ENCODE results near the gene DIO3.

Gene DIO3

DNA sequence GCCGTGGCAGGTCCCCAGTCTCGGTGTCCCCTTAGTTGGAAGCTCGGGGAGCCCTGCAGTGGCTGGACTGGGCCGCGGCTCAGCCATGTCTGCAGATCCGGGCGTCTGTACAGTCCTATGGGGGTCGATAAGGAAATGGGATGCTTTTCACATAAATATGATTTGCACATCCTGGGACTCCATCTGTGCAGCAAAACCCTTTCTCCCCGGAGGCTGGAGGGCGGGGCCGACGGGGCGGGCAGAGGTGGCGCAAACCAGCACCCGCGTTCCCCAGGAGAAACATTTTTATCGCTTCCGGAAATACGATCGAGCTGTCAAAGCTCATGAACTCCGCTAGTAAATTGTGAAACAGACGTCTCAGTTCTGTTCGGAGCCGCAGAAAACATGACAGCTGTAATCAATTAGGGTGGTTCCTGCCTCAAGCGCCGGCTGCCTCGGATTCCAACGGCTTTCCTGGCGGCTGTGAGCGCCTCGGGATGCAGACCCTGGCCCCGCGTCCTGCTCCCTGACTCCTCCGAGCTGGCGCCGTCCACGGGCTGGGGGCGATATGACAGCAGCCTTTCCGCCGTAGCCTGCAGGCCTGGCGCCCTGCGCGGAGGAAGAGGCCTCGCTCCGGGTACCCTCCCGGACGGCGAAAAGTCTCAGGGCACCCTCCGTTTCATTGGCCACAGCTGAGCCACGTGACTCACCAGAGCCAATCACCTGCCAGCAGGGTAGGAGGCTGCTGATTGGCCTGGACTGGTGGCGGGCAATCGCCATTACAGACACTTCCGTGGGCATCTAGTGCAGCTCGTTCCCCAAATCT, 23.0 kb downstream of the DIO3 start:
- no peak for DNase-seq

DNA sequence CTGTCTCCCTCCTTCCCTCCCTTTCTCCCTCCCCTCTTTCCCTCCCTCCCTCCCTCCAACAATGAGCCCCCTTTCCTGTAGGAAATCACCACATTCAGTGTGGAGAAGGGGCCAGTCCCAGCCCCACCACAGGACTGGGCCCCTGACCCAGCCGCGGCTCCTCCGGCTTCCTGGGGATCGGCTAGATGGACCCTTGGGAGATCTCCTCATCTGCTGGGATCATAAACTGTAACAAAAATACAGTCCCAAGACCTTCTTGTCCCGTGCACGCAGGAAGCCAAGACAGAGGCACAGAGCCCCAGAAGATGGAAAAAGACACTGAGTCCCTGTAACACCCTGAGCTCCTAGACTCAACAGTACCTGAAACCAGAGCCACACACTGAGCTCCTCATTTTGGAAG, 23.9 kb downstream of the DIO3 start:
- DNase-seq, result no peak

DNA sequence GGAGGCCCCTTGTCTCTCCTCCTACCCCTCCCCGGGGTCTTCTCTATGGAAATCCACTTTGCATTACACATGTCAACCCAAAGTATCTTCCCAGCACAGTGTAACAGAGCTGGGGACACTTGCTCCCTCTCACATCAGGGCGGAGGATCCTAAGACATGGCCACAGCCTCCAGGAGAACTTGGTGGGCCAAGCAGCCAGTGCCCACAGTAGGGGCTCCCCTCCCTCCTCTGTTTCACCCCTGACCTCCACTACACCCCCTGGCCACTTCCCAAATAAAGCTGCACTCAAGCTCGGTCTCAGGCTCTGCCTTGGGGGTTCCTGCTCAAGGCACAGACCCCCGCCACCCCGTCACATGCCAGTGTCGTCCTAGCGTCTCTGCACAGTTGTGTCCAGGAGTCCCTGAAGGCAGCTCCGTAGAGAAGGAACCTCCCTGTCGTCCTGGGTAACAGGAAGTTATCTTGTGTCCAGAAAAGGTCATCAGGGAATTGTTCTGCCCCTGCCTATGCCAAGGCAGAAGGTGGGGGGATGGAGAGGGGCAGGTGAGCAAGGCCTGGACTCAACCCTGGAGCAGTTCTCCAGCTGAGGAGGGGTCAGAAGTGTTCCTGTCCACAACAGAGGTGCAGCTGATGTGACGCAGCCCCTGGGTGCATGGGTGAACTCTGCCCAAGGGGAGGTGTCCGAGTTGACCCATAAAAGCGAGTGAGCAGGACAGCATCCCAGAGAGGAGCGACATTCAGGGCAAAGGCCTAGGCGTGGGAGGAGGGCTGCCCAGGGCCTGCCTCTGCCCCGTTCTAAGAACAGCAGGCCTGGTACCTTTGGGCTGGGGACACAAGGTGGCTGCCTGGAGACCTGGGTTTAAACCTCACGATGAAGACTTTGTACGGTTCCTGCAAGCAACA, 25.5 kb downstream of the DIO3 start:
- DNase-seq, result no peak

DNA sequence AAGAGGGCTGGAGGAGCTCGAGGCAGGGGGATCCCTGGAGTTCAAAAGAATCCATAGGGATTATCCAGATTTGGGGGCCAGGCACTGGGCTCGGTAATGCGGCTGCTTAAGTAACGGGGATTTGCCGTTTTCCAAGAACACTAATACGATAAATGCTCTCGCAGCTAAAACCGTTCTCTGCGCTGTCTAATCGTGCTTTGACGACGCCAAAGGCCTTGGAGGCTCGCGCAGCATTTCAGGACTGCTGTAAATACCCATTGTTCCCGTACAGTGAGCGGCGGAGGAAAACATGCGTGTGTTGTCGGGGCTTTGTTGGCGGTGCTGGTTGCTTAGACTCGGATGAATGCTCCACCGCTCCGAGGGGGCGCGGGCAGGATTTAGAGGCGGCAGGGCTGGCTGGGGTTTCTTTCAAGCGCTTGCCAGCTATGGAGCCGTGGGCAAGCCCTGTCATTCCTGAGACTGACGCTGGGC, 26.2 kb downstream of the DIO3 start:
- DNase-seq, result no peak

DNA sequence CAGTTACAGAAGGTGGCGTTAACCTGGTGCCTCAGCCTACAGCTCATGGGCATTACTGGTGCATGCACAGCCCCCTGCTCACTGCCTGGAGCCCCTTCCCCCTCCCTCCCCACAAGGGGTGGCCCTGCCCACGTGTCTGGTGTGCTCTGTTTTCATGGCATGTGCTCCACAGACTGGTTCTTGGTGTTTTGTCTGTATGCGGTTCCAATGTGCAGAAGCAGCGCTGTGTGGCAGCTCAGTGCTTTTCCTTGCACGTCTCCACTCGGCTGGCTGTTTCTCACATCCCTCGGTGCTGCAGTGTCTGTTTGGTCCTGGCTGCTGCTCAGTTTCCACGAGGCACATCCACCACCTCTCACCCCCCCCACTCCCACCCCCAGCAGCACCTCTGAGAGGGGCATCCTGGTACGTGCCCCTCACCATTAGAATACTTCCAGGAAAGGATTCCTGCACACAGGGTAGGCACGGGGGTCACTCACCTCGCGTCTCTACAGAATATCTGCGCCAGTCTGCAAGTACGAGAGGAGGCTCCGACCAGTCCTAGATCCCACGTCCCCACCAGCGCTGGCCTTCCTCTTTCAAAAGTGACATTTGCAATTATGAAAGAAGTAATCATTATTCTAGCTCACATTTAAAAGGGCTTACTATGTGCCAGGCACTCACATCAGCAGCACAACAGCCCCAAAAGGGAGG, 27.1 kb downstream of the DIO3 start:
- no peak for DNase-seq

DNA sequence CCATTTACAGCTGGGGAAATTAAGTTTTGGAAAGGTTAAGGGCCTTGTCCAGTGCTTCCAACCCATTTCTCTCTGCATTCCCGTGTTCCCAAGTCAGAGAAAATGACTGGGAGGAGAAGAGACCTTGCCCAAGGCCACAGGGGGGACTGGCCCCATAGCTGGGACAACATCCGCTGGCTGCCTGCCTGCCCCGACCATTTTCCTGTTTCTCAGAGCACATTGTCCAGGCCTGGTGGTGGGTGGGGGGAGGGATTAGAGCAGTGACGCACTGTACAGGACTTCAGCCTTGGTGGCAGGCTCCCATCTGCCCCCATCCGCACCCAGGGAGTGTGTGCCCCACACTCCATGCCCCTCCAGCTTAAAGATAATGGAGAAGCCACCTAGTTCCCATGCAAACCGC, 27.7 kb downstream of the DIO3 start:
- DNase-seq, result no peak

DNA sequence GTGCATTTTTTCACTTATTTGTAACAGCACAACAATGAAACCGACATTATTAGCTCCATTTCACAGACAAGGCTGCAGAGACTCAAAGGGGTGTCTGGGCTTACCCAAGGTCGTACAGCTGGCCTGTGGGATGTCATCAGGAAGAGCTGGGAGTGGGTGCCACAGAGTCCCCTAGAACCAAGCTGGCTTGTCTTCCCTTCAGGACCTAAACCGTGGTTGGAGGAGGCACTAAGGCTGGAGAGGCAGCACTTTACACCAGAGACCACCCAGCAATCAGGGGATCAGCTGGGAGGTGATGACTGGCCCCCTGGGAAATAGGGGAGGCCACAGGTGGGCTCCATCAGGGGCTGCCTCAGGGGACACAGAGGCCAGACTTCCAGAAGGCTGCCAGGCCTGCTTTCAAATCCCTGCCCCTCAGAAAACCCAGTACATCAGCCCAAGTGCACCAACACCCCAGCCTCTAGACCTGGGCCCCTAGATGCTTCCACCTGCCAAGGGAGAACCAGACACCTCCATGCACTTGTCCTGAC, 28.3 kb downstream of the DIO3 start:
- DNase-seq, result no peak

DNA sequence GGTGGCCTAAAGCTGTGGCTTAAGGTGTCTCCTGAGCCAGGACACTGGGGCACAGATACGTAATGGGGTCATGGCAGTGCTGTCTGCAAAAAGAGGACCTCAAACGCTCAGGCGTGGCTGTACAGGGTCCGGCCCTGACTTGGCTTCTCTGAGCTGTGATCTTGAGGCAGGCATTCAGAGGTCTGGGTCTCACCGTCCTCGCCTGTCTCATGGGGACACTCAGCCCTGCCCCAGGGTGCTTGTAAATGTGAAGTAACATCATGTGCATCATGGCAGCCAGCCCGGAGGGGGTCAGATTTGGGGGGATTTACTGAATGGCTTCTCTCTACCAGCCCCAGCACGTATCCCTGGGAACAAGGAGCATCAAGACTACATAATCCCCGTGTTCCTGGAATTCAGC, 28.8 kb downstream of the DIO3 start:
- no peak for DNase-seq

DNA sequence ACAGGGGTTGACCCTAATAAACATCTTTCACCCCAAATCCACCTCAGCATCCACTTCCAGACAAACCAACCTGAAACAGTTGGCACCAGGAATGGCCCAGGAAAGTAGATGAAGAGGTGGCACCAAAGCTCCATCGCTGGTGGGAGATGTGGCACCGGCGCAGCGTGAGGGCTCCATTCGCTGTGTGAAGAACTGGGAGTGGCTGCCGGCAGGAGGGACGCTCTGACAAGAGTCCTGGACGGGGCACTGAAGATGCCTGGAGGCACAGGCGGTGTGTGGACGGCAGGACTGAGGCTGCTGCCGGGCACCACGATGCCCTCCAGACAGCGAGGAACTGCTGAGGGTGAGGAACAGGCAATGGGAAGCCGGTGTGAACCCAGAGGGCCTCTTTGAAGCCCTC, 29.3 kb downstream of the DIO3 start:
- no peak for DNase-seq

DNA sequence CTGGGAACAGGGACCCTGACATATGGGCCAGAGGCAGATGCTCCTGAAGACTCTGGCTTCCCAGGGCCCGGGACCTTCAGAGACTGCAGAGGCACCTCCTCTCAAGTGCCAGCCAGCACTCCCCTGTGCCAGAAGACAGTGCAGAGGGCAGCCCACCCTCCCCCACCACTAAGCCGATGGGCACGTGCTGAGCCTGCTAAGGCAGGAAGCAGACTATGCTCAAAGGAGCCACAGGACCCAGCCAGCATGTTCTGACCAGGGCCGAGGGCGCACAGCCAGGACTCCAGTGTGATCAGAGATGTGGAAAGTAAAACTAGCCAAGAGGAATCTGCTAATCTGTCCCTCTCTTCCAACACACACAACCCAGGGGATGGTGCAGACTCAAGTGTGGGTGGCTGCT, 29.8 kb downstream of the DIO3 start:
- no peak for DNase-seq

DNA sequence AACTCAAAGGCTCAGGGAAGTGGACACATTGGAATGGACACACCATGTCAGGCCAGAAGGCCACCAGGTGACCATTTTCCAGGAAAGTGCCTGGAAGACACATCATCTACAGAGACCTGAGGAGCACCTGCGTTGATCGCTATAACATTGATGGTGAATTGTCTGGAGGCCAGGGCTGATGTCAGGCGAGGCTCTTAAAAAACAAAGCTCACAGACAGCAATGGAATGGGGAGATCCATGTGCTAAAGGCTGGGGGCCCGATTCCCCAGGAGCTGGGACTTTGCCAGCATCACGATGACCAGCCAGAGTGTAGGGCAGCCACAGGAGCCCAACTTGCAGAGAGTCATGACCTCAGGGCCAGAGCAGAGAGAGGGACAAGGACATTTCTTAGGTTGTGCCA, 30.3 kb downstream of the DIO3 start:
- DNase-seq, result no peak

DNA sequence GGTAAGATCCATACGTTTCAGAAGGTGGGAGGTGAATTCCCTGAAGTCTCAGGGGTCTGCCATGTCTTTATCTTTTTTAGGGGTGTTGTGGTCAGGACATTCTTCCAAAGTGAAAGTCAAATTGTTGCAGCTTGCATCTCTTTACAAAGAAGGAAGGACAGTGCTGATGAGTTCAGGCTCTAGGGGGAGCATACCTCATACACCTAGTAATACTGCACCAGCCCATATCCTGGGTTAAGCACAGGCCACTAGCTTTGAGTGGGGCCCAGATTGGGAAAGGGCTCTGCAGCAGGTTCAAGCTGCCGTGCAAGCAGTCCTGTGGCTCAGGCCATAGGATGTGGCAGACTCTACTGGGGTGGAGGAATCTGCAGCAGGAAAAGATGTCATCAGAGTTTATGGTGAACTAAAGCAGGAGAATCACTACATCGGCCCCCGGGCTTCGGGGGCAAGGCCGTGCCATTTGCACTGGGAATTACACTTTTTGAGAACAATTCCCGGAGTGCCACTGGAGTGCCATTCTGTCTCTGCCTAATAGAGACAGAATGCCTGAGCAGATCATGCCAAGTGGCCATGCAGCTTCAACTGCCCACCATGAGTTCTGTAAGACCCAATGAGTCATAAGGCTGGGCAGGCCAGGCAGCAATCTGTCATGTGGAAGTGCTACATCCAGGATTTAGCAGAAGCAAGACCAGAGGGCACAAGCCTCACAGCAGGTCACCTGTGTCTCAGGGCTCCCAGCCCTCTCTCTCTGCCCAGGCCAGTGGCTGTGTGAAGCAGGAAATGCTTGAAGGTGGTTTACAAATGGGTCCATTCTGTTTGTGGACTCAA, 32.3 kb downstream of the DIO3 start:
- DNase-seq, result no peak

DNA sequence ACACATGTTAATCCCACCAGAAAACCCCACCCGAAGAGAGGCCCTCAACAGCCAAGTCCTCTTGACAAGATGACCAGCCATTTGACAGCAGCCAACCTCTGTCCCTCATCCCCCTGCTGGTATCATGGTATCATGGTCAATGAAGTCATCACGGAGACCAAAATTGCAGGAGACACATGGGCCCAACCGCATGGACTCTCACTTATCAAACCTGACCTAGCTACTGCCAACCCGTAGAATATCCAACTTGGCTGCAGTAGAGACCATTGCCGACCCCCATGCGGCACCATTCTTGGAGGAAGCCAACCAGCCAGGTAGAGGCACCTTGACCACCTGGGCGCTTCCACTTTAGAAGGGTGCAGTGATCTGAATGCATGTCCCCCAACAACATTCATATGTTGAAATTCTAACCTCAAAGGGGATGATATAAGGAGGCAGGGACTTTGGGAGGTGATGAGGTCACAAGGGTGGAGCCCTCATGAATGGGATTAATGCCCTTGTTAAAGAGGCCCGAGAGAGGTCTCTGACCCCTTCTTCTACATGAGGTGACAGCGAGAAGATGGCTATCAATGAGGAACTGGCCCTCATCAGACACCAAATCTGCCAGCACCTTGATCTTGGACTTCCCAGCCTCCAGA, 33.3 kb downstream of the DIO3 start:
- DNase-seq, result no peak

DNA sequence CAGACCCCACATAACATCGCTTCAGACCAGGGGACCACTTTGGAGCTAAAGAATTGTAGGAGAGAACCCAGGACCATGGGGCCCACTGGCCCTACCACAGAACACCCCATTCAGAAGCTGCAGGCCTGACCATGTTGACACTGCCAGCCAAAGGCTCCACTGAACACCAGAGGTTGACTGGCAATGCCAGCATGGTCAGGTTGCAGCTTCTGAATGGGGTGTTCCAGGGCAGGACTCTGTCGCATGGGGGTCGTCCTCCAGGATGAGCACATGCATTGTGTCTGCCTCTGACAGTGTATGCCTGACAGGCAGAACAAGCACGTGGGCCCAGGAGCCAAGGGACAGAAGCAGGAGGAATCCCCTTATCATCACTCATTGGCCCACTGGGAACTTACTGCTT, 34.1 kb downstream of the DIO3 start:
- no peak for DNase-seq

DNA sequence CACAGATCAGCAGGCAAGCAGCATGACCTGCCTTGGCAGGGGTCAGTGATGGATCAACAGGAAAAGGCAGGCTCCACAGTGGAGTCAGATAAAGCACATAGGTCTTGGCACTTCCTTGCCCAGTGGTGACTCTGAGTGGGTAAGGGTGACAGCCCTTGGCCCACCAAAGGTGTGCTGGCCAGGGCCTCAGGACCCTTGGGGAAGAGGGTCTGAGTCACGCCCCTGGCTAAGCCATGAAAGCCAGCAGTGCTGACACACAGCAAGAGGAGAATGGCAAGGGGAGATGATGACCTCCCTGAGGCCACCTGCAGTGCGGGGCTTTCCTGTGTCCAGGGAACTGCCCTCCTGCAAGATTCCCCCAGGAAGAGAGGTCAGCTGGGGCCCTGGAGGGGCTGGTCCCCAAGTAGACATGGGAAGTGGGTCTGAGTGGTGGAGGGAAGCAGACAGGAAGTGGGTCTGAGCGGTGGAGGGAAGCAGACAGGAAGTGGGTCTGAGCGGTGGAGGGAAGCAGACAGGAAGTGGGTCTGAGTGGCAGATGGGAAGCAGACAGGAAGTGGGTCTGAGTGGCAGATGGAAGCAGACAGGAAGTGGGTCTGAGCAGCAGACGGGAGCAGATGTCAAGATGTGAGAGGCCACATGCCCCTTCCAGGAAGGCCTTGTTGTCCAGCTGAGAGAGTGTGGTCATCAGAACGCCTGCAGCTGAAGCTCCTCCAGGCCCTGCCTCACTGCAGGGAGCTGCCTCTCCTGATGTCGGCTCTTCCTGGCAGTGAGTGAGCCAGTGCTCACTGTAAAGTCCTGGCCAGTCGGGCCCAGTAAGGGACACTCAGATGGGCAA, 34.8 kb downstream of the DIO3 start:
- DNase-seq, result no peak

DNA sequence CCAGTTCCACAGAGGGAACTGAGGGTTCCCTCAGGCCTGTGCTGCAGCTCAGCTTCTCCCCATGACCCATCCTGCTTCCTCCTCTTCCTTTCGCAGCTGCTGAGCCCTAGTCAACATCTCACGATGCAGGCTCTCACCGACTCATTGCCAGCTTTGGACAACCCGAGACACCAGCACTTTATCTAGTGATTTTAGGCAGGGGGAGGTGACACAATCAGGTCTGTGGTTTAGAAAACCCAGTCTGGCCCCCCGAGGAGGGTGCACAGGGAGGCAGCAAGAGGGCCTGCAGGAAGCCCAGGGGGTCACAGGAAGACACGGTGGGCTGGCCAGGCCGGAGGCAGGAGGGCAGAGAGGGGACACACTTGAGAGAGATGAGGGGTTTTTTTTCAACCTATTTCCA, 35.4 kb downstream of the DIO3 start:
- DNase-seq, result no peak

DNA sequence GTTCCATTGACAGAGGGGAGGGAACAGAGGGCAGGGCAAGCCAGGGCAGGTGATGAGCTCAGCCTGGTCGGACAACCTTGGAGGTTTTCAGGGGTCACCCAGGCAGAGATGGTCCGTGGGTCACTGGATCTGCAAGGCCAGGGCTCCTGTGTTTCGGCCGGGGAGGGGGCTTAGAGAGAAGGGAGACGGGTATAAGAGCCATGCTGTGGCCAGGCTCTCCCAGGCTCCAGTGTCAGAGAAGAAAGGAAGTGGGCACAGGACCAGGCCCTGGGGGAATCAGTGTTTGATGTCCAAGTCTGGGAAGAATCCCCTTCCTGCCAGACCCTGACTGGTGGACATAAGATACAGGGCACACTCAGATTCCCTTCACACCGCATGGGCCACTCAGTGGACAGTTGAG, 36.9 kb downstream of the DIO3 start:
- DNase-seq, result no peak

DNA sequence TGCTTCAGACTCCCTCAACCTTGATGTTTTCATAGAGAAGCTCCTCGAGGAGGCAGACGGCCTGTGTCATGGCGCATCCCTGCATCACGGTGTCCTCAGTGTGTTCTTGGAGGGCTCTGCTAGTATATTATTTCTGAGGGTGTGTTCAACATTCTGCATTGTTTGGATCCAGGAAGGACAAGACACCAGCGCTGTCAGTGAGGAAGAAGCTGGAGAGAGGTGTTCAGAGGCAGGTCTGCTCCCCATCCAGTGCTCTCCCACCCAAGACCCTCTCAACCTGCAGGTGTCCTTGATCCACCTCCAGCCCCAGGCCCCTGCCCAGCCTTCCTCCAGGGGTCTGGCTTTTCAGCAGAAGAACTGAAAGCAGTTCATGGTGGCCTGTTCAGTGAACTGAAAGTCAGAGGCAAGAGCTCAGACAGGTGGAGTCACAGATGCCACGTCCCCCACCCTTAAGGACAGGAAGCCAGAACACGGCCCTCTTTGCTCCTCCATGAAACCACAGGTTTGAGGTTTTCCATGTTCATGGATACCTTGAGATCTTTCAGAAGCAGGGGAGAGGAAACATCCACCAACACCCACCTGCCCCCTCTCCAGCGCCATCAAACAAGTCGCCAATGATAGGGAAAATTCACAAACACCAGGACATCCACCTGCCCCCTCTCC, 37.4 kb downstream of the DIO3 start:
- DNase-seq, result no peak

DNA sequence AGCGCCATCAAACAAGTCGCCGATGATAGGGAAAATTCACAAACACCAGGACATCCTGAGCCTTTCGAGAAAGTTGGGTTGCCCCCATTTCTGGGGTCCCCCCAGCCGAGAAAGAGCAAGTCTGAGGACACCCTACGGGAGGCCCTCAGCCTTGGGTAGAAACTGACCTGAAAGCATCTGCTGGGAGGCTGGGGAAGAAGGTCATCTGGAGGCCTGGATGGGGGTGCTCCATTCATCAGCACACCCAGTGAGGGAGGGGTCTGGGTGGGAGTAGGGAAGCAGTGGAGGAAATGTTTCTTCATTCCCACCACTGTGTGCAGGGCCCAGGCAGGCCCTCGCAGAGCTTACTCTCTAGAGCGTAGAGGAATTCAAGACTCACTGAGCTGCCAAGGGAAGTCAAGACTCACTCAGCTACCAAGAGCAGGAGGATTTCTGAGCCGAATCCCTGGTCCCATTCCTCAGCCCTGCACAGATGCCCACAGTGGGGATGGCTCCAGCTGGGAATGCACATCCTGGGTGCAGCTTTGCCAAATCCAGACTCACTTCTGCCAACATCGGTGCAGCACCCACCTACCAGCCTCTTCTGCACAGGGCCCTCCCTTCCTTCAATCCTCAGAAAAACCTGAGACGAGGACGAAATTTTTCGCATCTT, 38.1 kb downstream of the DIO3 start:
- DNase-seq, result no peak
